ENCODE measurements around the gene NELFE.

NELFE gene

DNA sequence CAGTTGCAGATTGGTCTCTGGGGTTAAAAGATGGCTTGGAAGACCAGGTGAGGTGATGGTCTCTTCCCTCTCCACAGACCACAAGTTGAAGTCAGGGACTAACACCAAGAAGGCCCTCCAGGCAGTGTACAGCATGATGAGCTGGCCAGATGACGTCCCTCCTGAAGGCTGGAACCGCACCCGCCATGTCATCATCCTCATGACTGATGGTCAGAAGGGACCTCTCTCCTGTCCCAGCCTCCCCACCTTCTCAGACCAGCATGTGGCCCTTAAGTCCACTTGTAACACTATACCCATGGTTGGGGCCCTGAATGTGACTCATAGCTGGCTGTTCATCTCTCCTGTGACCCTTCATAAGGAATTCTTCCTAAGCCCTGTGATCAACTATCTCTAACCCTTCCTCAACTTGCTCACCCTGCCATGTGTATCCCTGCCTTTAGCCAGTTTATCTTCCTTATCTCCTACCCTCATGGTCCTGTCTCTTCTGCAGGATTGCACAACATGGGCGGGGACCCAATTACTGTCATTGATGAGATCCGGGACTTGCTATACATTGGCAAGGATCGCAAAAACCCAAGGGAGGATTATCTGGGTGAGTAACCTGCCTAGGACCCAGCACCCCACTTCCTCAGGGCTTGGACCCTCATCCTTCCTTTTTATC, 9.9 kb downstream of the NELFE start:
- Histone ChIP-seq H3K79me2 (ENCODE audit: low read length) (no peaks in the 10 kb centered on the region), H3K27ac (ENCODE audit: low read length) (no peak overlapping the region), H3K9ac (ENCODE audit: low read length) (no peak overlapping the region), H3K36me3 (replicated peaks; ENCODE audit: insufficient read depth, low read length) (no peaks in the 10 kb centered on the region), H3K4me2 (ENCODE audit: low read depth, low read length) (no peak overlapping the region), H3K27me3 (replicated peaks; ENCODE audit: insufficient read depth, low read length) (peaks cover 26% of the 10 kb centered on the region), H2AFZ (ENCODE audit: low read length) (no peak overlapping the region), H3K9me3 (replicated peaks; ENCODE audit: insufficient read depth, low read length) (no peaks in the 10 kb centered on the region), H3K9me2 (replicated peaks; ENCODE audit: insufficient read depth, low read length) (no peaks in the 10 kb centered on the region), H3K4me1 (ENCODE audit: low read length) (no peaks in the 10 kb centered on the region), H4K20me1 (ENCODE audit: insufficient read depth, low read length) (no peaks in the 10 kb centered on the region), H3F3A (ENCODE audit: insufficient read depth, low read length) (no peaks in the 10 kb centered on the region), H3K4me3 (ENCODE audit: low read length) (no peak overlapping the region)
- no peak for TF ChIP-seq EZH2 (optimal IDR thresholded peaks at IDR 0.05; ENCODE audit: low read depth, low read length)
- TF ChIP-seq EZH2phosphoT487 (IDR thresholded peaks at IDR 0.05; ENCODE audit: low read length): no peak
- TF ChIP-seq CTCF (IDR thresholded peaks at IDR 0.05; ENCODE audit: low read length): no peak
- DNase-seq: no peak

- no peak overlapping the region for H3K27ac ChIP-seq (ENCODE audit: low read length)
- no peaks in the 10 kb centered on the region for H3K79me2 ChIP-seq (ENCODE audit: low read length)
- H3K36me3 ChIP-seq (replicated peaks; ENCODE audit: insufficient read depth, low read length): no peaks in the 10 kb centered on the region
- no peaks in the 10 kb centered on the region for H3K9me3 ChIP-seq (replicated peaks; ENCODE audit: insufficient read depth, low read length)
- no peak overlapping the region for H2AFZ ChIP-seq (ENCODE audit: low read length)
- no peaks in the 10 kb centered on the region for H3F3A ChIP-seq (ENCODE audit: insufficient read depth, low read length)
- DNase-seq: no peak
- no peak overlapping the region for H3K9ac ChIP-seq (ENCODE audit: low read length)
- H4K20me1 ChIP-seq (ENCODE audit: insufficient read depth, low read length): no peaks in the 10 kb centered on the region
- H3K4me1 ChIP-seq (ENCODE audit: low read length): no peaks in the 10 kb centered on the region
- H3K9me2 ChIP-seq (replicated peaks; ENCODE audit: insufficient read depth, low read length): no peaks in the 10 kb centered on the region
- H3K4me3 ChIP-seq (ENCODE audit: low read length): no peak overlapping the region
- H3K27me3 ChIP-seq (replicated peaks; ENCODE audit: insufficient read depth, low read length): peaks cover 27% of the 10 kb centered on the region
- TF ChIP-seq CTCF (IDR thresholded peaks at IDR 0.05; ENCODE audit: low read length) (no peak), EZH2phosphoT487 (IDR thresholded peaks at IDR 0.05; ENCODE audit: low read length) (no peak), EZH2 (optimal IDR thresholded peaks at IDR 0.05; ENCODE audit: low read depth, low read length) (no peak)
- H3K4me2 ChIP-seq (ENCODE audit: low read depth, low read length): no peak overlapping the region
Measured at GRCh38 chr6:31948306-31948705, 10.5 kb downstream of the NELFE start.

DNA sequence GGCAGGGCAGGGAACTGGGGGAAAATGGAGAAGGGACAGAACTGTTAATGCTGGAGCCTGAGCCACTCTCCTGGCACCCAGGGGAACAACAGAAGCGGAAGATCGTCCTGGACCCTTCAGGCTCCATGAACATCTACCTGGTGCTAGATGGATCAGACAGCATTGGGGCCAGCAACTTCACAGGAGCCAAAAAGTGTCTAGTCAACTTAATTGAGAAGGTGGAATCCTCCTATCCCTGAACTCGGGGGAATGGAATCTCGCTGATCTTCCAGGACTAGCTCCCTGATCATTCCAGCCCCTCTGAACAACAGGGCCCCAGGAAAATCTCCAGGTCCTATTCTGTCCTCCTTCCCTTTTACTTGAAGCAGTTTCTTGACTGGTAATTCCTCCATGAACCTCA, 10.9 kb downstream of the NELFE start:
- no peaks in the 10 kb centered on the region for H4K20me1 ChIP-seq (ENCODE audit: insufficient read depth, low read length)
- no peak overlapping the region for H3K27ac ChIP-seq (ENCODE audit: low read length)
- no peak overlapping the region for H3K4me3 ChIP-seq (ENCODE audit: low read length)
- no peak overlapping the region for H2AFZ ChIP-seq (ENCODE audit: low read length)
- TF ChIP-seq CTCF (IDR thresholded peaks at IDR 0.05; ENCODE audit: low read length) (no peak), EZH2phosphoT487 (IDR thresholded peaks at IDR 0.05; ENCODE audit: low read length) (no peak), EZH2 (optimal IDR thresholded peaks at IDR 0.05; ENCODE audit: low read depth, low read length) (no peak)
- no peaks in the 10 kb centered on the region for H3F3A ChIP-seq (ENCODE audit: insufficient read depth, low read length)
- H3K4me2 ChIP-seq (ENCODE audit: low read depth, low read length): no peak overlapping the region
- peaks cover 31% of the 10 kb centered on the region for H3K27me3 ChIP-seq (replicated peaks; ENCODE audit: insufficient read depth, low read length)
- H3K9me3 ChIP-seq (replicated peaks; ENCODE audit: insufficient read depth, low read length): no peaks in the 10 kb centered on the region
- H3K79me2 ChIP-seq (ENCODE audit: low read length): no peaks in the 10 kb centered on the region
- no peaks in the 10 kb centered on the region for H3K9me2 ChIP-seq (replicated peaks; ENCODE audit: insufficient read depth, low read length)
- no peaks in the 10 kb centered on the region for H3K4me1 ChIP-seq (ENCODE audit: low read length)
- H3K9ac ChIP-seq (ENCODE audit: low read length): no peak overlapping the region
- H3K36me3 ChIP-seq (replicated peaks; ENCODE audit: insufficient read depth, low read length): no peaks in the 10 kb centered on the region
- DNase-seq: no peak

Data from MM.1S (cell line).